T-helper 22 cell (primary cell): ENCODE measurements around the gene COMMD1.
"Not testable (repeated sequence)": the region's sequence is repeated elsewhere in the genome, so short reads cannot be mapped to it uniquely, and the experiment has no call there.

ENCODE experiments used
- DNase-seq: peaks from one replicate; pipeline ENCODE4 v3.0.0-alpha.2; 2020; ENCODE audit warnings: low read depth

The COMMD1 gene

GRCh38 chr2:61905372-61906185, at the start of gene COMMD1:
Gene COMMD1, plus strand, starts transcription at chr2:61905674. Its CDS starts 5 bp downstream, at chr2:61905679.
- DNase-seq: peak; percentile 58

DNA sequence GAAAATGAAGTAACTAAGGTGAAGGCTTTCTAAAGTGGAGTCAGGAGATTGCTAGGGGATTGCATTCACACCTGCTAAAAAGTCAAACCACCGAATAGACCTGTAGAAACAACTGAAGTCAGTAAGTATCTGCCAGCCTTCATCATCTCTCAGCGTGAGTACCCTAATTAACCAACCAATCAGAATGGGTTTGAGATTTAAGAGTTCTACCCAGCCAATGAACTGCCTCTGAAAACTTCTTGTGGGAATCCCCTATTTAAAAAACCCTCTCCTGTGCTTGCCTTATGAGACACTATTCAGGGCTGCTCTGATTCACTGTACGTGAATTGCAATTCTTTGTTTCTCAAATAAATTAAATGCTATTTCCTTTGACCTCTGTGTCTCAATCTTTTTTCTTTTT, 48.2 kb upstream of the COMMD1 start:
- no peak for DNase-seq

DNA sequence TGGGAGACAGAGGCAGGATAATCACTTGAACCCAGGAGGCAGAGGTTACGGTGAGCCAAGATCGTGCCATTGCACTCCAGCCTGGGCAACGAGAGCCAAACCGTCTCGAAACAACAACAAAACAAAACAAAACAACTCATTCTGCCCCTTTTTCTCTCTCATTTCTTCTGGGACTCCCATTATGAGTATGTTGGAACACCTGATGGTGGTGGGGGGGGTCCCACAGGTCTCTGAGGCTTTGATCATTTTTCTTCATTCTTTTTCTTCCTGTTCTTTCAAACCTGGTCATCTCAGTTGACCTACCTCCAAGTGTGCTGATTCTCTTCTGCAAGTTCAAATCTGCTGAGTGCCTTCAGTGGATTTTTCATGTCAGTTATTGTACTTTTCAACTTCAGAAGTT, 43.4 kb upstream of the COMMD1 start:
- DNase-seq: no peak

DNA sequence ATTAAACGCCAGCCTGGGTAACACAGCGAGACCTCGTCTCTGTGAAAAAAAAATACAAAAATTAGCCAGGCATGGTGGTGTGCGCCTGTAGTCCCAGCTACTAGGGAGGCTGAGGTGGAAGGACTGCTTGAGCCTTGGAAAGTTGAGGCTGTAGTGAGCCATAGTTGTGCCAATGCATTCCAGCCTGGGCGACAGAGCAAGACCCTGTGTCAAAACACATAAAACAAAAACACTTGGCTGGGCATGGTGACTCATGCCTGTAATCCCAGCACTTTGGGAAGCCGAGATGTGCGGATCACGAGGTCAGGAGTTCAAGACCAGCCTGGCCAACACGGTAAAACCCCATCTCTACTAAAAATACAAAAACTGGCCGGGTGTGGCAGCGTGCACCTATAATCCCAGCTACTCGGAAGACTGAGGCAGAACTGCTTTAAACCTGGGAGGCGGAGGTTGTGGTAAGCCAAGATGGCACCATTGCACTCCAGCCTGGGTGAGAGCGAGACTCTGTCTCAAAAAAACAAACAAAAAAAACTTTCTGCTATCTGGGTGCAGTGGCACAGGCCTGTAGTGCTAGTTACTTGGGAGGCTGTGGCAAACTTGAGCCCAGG, 38.9 kb upstream of the COMMD1 start:
- DNase-seq: not testable (repeated sequence)

DNA sequence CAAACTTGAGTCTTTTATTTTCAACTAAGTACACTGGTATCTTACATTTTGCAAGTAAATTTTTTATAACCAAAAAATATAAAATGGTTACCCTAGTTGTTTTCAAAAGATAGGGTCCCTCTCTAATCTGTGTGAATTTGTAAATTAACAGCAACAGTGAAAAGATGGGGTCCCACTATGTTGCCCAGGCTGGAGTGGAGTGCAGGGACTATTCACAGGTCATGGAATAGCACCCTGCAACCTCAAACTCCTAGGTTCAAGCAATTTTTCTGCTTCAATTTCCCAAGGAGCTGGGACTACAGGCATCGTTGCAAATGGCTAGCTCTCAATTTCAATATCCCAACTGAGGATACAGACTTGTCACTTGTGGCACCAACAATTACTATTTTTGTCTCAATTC, 29.1 kb upstream of the COMMD1 start:
- no peak for DNase-seq

GRCh38 chr2:61877571-61878245, 27.8 kb upstream of the COMMD1 start:
- DNase-seq: no peak

DNA sequence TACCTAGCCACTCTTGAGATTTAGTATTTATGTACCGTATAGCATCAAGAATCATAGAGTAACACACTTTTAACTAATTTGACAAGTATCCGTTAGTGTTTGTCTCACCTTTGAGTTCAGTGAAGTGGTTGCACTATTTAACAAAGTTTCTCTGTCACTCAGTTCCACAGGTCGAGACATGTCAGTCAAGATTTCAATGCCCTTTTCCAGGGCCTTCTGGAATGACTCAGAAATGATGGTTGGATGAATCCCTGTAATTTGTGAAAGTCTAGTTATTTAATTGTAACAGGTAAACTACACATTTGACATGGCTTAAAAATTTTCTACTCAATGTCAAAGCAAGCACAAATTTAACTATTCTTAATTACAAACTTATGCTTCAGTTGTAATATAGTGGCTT, 26.7 kb upstream of the COMMD1 start:
- no peak for DNase-seq

DNA sequence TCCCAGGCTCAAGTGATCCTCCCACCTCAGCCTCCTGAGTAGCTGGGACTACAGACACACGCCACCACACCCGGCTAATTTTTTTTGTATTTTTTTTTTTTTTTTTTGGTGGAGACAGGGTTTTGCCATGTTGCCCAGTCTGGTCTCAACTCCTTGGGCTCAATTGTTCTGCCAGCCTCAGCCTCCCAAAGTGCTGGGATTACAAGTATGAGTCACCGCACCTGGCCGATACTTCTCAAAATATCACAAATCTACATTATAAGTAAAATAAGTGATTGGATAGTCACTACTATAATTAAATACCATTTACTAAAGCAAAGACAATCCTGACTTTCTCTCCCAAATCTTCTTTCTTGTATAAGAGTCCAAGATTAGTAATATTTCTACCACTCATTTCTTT, 26.1 kb upstream of the COMMD1 start:
- DNase-seq: not testable (repeated sequence)

- DNase-seq: no peak
Measured at GRCh38 chr2:61882850-61883249, 22.6 kb upstream of the COMMD1 start.

- no peak for DNase-seq
Measured at GRCh38 chr2:61885896-61886603, 19.4 kb upstream of the COMMD1 start.

DNA sequence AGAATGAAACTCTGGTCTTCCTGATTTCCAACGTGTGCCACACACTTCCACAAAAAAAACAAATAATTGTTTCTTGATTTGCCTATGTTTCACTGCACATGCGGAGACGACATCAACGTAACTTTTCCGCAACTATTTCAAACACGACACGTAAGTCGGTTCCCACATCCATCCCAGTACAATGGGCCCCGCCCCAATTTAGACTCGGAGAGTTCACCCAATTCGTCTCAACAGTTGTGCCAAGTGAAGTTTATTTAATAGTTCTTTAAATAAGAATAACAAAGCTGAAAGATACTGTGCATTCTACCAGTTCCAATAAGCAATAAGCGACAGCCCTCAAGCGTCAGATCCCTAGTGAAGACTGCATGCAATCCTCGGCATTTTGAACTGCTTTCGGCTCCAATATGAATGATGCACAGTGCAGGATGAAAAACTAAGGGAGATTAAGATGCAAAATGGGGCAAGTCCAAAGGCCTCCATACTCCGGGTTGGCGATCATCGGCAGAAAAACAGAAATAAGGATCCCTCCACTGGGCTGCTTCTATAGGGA, 17.7 kb upstream of the COMMD1 start:
- DNase-seq: no peak

DNA sequence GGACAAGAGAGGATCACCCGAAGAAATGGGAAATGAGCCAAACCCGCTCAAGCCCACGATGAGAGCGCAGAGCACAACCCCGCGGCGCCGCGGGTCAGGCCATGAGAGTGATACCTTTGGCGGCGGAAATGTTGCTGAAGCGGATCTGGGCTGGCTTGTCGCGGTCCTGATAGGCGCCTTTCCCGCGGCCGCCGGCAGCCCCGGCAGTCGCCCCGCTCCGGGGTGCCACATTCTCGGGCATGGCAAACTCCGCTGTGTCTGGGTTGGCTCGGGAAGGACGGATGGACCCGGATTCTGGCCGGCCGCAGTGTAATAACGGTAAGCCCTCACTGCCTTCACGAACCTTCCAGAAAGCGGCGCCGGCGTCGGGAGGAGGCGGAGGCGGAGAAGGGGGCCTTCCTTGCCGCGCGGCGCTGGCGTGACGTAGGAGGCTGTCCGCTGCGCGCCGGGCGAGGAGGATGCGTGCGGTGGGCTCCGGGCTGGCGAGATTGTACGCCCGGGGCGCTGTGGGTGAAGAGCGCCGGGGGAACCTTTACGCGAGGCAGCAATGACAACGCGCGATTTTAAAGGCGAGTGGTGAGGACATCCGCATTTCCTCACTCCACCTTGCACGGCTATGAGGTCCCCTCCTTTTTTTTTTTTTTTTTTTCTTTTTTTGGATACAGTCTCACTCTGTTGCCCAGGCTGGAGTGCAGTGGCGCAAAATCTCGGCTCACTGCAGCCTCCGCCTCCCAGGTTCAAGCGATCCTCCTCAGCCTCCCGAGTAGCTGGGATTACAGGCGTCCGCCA, 17.0 kb upstream of the COMMD1 start, which contains the start of gene CCT4:
Gene CCT4, minus strand, starts transcription at position 390 of the 789 bp plus-strand sequence. Its CDS starts 149 bp downstream, at position 241.
- DNase-seq: peak; percentile 78

DNA sequence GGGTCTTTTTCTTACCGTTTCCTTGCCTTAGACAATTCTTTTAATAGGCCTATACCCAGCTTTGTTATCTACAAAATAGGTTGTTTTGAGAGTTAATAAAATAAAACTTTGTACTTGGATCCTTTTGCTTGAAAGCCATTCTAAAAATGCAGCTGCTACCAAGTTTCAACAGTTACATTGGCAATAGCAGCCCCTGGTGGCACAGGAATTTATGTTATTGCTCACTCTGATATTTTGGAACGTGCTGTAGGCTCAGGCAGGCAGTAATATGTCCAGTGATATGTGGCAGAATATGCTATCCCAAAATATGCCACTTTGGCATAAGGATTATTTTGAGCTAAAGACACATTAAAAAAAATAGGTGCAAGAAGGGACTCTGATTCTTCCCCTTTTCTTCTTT, 6.7 kb upstream of the COMMD1 start:
- no peak for DNase-seq

- no peak for DNase-seq
Measured at GRCh38 chr2:61900281-61900680, 5.2 kb upstream of the COMMD1 start.

- no peak for DNase-seq
Measured at GRCh38 chr2:61906186-61906470, 654 bp downstream of the COMMD1 start.

DNA sequence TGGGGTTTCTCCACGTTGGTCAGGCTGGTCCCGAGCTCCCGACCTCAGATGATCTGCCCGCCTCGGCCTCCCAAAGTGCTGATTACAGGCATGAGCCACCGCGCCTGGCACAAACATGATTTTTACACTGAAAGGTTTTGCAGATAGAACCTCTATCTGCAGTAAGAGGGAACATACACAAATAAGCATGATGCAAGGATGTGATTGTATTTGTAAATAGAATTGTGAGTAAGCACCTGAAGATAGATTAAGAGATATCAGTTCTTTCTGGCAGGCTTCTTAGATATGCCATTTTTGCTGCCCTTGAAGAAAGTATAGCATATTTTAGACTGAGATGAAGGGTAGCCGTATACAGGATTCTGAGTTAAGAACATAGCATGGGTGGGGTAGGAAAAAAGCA, 3.6 kb downstream of the COMMD1 start:
- no peak for DNase-seq

DNA sequence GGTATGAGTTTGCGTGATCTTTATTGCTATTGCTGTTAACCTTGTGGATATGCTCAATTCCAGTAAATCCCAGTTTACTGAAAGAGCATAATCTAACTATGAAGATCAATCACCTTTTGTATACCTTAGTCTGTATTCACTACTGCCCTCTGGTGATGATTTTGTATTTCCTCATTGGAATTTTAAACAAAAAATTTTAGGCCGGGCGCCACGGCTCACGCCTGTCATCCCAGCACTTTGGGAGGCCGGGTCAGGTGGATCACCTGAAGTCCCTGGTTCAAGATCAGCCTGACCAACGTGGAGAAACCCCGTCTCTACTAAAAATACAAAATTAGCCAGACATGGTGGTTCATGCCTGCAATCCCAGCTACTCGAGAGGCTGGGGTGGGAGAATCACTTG, 5.1 kb downstream of the COMMD1 start:
- no peak for DNase-seq

GRCh38 chr2:61911510-61911909, 6.0 kb downstream of the COMMD1 start:
- DNase-seq: no peak

DNA sequence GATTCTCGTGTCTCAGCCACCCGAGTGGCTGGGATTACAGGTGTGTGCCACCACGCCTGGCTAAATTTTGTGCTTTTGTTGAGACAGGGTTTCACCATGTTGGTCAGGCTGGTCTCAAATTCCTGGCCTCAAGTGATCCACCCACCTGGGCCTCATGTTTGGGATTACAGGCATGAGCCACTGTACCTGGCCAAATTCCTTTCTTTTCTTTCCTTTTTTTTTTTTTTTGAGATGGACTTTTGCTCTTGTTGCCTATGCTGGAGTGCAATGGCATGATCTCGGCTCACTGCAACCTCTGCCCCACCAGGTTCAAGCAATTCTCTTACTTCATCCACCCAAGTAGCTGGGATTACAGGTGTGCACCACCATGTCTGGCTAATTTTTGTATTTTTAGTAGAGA, 9.3 kb downstream of the COMMD1 start:
- not testable (repeated sequence) for DNase-seq

GRCh38 chr2:61920548-61920947, 15.1 kb downstream of the COMMD1 start:
- DNase-seq: no peak

DNA sequence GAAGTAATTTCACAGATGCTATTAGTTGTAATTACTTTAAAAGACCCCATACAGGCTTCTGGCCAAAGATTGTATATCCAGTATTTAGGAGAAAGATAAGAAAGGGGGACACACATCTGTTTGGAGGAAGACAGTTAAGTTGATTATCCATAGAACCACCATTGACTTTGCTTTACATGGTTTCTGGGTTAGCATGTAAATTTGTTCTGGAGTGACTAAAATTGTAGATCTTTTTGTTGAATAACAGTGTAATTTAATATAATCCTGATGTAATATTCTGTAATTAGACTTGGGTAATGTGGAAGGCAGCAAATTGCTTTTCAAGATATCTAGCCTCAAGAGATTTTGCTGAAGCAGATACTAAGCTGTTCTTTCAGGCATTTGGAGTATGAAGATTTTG, 17.2 kb downstream of the COMMD1 start:
- DNase-seq: no peak
